AML-193 (cell line): ENCODE results near the gene INHBB.

ENCODE experiments used
- DNase-seq, 2 experiments: peaks; one replicate each; lab custom pipeline; 2025; lab: John Stamatoyannopoulos, UW

Gene INHBB

GRCh38 chr2:120357768-120358167 lies 11.8 kb downstream of the INHBB start:
- no peak for DNase-seq

GRCh38 chr2:120358734-120359465 lies 13.0 kb downstream of the INHBB start:
- no peak for DNase-seq

GRCh38 chr2:120360307-120360855 lies 14.4 kb downstream of the INHBB start:
- no peak for DNase-seq

- DNase-seq: no peak
Observed at GRCh38 chr2:120362926-120363325, 17.0 kb downstream of the INHBB start.

GRCh38 chr2:120365236-120365793 lies 19.4 kb downstream of the INHBB start:
- DNase-seq: no peak

GRCh38 chr2:120366698-120367097 lies 20.8 kb downstream of the INHBB start:
- no peak for DNase-seq

GRCh38 chr2:120367221-120367620 lies 21.3 kb downstream of the INHBB start:
- no peak for DNase-seq

GRCh38 chr2:120367649-120368048 lies 21.7 kb downstream of the INHBB start:
- DNase-seq: no peak

GRCh38 chr2:120368086-120368485 lies 22.1 kb downstream of the INHBB start:
- no peak for DNase-seq

GRCh38 chr2:120369250-120369649 lies 23.3 kb downstream of the INHBB start:
- no peak for DNase-seq

GRCh38 chr2:120371969-120372625 lies 26.2 kb downstream of the INHBB start:
- DNase-seq: no peak

GRCh38 chr2:120372816-120373215 lies 26.9 kb downstream of the INHBB start:
- DNase-seq: no peak

- no peak for DNase-seq
Observed at GRCh38 chr2:120373424-120373823, 27.5 kb downstream of the INHBB start.

GRCh38 chr2:120374821-120375220 lies 28.9 kb downstream of the INHBB start:
- DNase-seq: no peak

GRCh38 chr2:120375251-120376020 lies 29.5 kb downstream of the INHBB start:
- no peak for DNase-seq

- DNase-seq: no peak
Observed at GRCh38 chr2:120376101-120376500, 30.2 kb downstream of the INHBB start.

GRCh38 chr2:120376679-120377640 lies 31.0 kb downstream of the INHBB start:
- no peak for DNase-seq

- DNase-seq: no peak
Observed at GRCh38 chr2:120378605-120379004, 32.7 kb downstream of the INHBB start.

- DNase-seq: no peak
Observed at GRCh38 chr2:120379916-120380893, 34.3 kb downstream of the INHBB start.

- no peak for DNase-seq
Observed at GRCh38 chr2:120381192-120381591, 35.3 kb downstream of the INHBB start.
